Fibroblast of lung (primary cell): Measurements from ENCODE around the gene RTL3. TPM values are rescaled to one million over a fixed set of nuclear protein-coding genes. Genes with fewer than 3 reads are reported as not detected.

Experiments used
- DNase-seq, 2 donors: peaks; one replicate each; pipeline versions ENCODE4 v3.0.0 to v3.0.0-alpha.2; 2010; ENCODE audit warnings: low read depth in 2 of 2
- H2AFZ ChIP-seq: 2 replicates; pipeline ENCODE4 v1.5.1; 2012; ENCODE audit warnings: low read length, control low read depth, inconsistent platforms
- H3K27ac ChIP-seq: 2 replicates; pipeline ENCODE4 v1.5.1; 2011; ENCODE audit warnings: low read length, control low read depth; ENCODE audit not compliant: insufficient read depth
- H3K27me3 ChIP-seq: 2 replicates; pipeline ENCODE4 v1.5.1; 2011; ENCODE audit warnings: mild to moderate bottlenecking, low read length; ENCODE audit not compliant: control insufficient read depth, insufficient read depth
- H3K36me3 ChIP-seq: 2 replicates; pipeline ENCODE4 v1.5.1; 2011; ENCODE audit warnings: low read length; ENCODE audit not compliant: control insufficient read depth, insufficient read depth
- H3K4me1 ChIP-seq: 2 replicates; pipeline ENCODE4 v1.5.1; 2011; ENCODE audit warnings: low read length; ENCODE audit not compliant: control insufficient read depth, insufficient read depth; ENCODE audit errors: extremely low read depth
- H3K4me2 ChIP-seq: 2 replicates; pipeline ENCODE4 v1.5.1; 2011; ENCODE audit warnings: low read length, control low read depth; ENCODE audit not compliant: insufficient read depth; ENCODE audit errors: extremely low read depth
- H3K4me3 ChIP-seq, 4 experiments: fragments of 200-600 bp in 1 of 4; sonication (generic) in 1 of 4; replicated peaks in 1 of 4; 2 replicates each; pipeline ENCODE4 v1.5.1; 2011 to 2016; ENCODE audit warnings: low read length in 4 of 4, low read depth in 3 of 4, mild to moderate bottlenecking in 3 of 4, control low read depth in 2 of 4, inconsistent platforms in 1 of 4, mixed read lengths in 1 of 4; ENCODE audit not compliant: insufficient read depth in 1 of 4; ENCODE audit errors: control extremely low read depth in 1 of 4
- H3K79me2 ChIP-seq: 2 replicates; pipeline ENCODE4 v1.5.1; 2012; ENCODE audit warnings: mild to moderate bottlenecking, low read length, inconsistent platforms; ENCODE audit not compliant: control insufficient read depth, insufficient read depth
- H3K9ac ChIP-seq: 2 replicates; pipeline ENCODE4 v1.5.1; 2011; ENCODE audit warnings: mild to moderate bottlenecking, low read length, control low read depth; ENCODE audit not compliant: insufficient read depth
- H3K9me3 ChIP-seq: 2 replicates; pipeline ENCODE4 v1.5.1; 2012; ENCODE audit warnings: low read depth, low read length; ENCODE audit not compliant: control insufficient read depth, insufficient read depth
- H4K20me1 ChIP-seq: 2 replicates; pipeline ENCODE4 v1.5.1; 2011; ENCODE audit warnings: low read length; ENCODE audit not compliant: control insufficient read depth, insufficient read depth; ENCODE audit errors: extremely low read depth
- CTCF ChIP-seq, 2 donors: IDR thresholded peaks in 1 of 2; conservative IDR thresholded peaks in 1 of 2; 1 replicate in 1 of 2; 2 replicates in 1 of 2; pipeline ENCODE4 v1.5.1; 2011 to 2012; ENCODE audit warnings: low read length in 2 of 2, control low read depth in 1 of 2, inconsistent platforms in 1 of 2, low read depth in 1 of 2, mild to moderate bottlenecking in 1 of 2
- EZH2 ChIP-seq: IDR thresholded peaks from 2 replicates; pipeline ENCODE4 v1.5.1; 2012; ENCODE audit warnings: low read length, control low read depth, mild to moderate bottlenecking; ENCODE audit errors: missing control alignments
- polyA plus RNA-seq, 2 donors: library from polyadenylated mRNA; depleted of rRNA in 1 of 2; stranded (reverse) in 1 of 2; unstranded in 1 of 2; fragments of >200 nt; gene quantifications; 2 replicates each; pipeline ENCODE4 v1.2.1, GENCODE V29; 2011 to 2012; ENCODE audit warnings: missing spikeins in 1 of 2
- total RNA-seq: library from RNA; depleted of rRNA; stranded (reverse); fragments of >200 nt; gene quantifications from 2 replicates; pipeline ENCODE4 v1.2.1, GENCODE V29; 2014

RTL3 gene
- total and polyA plus RNA-seq, 2 donors (not counting 1 experiment from before 2014, with no cell fraction given) = 0.40 TPM; not detected in 1

- no peak for TF ChIP-seq CTCF (conservative IDR thresholded peaks at IDR 0.05 in 1 of 2, IDR thresholded peaks at IDR 0.05 in 1 of 2; ENCODE audit: low read depth in 1 of 2, low read length in 2 of 2)
- no peak overlapping the region for H3K4me2 ChIP-seq
- H3K9ac ChIP-seq = no peak overlapping the region
- H2AFZ ChIP-seq = no peak overlapping the region
- H3K27ac ChIP-seq = no peak overlapping the region
- no peak for DNase-seq
- no peaks in the 10 kb centered on the region for H3K27me3 ChIP-seq
- H4K20me1 ChIP-seq = no peaks in the 10 kb centered on the region
- H3K4me1 ChIP-seq = no peaks in the 10 kb centered on the region
- no peaks in the 10 kb centered on the region for H3K36me3 ChIP-seq
- no peaks in the 10 kb centered on the region for H3K79me2 ChIP-seq
- H3K9me3 ChIP-seq = no peaks in the 10 kb centered on the region
- no peak overlapping the region for H3K4me3 ChIP-seq
These were observed 28.5 kb upstream of the RTL3 start for GRCh38 chrX:78687586-78687985.

- Histone ChIP-seq H3K27me3 (no peaks in the 10 kb centered on the region), H3K27ac (no peak overlapping the region), H3K4me3 (no peak overlapping the region), H2AFZ (no peak overlapping the region), H3K36me3 (no peaks in the 10 kb centered on the region), H4K20me1 (no peaks in the 10 kb centered on the region), H3K79me2 (no peaks in the 10 kb centered on the region), H3K4me2 (no peak overlapping the region), H3K9ac (no peak overlapping the region), H3K4me1 (no peaks in the 10 kb centered on the region), H3K9me3 (no peaks in the 10 kb centered on the region)
- DNase-seq = no peak
- TF ChIP-seq EZH2 = no peak
- no peak for TF ChIP-seq CTCF (conservative IDR thresholded peaks at IDR 0.05 in 1 of 2, IDR thresholded peaks at IDR 0.05 in 1 of 2; ENCODE audit: low read depth in 1 of 2, low read length in 2 of 2)
These were observed 14.1 kb upstream of the RTL3 start for GRCh38 chrX:78673246-78673645.

GRCh38 chrX:78665342-78665741, 6.2 kb upstream of the RTL3 start:
- Histone ChIP-seq H4K20me1 (no peaks in the 10 kb centered on the region), H3K9ac (no peak overlapping the region), H3K4me3 (no peak overlapping the region), H3K36me3 (no peaks in the 10 kb centered on the region), H2AFZ (no peak overlapping the region), H3K79me2 (no peaks in the 10 kb centered on the region), H3K4me1 (no peaks in the 10 kb centered on the region), H3K27me3 (no peaks in the 10 kb centered on the region), H3K27ac (no peak overlapping the region), H3K4me2 (no peak overlapping the region), H3K9me3 (no peaks in the 10 kb centered on the region)
- peak in 1 of 2 donors; percentile 42 for DNase-seq
- TF ChIP-seq EZH2 (no peak), CTCF (conservative IDR thresholded peaks at IDR 0.05 in 1 of 2, IDR thresholded peaks at IDR 0.05 in 1 of 2; ENCODE audit: low read depth in 1 of 2, low read length in 2 of 2) (no peak)
